ENCODE results near the gene JMJD4. TPM values are rescaled to one million over a fixed set of nuclear protein-coding genes. Genes with fewer than 3 reads are reported as not detected.

Gene JMJD4
- total RNA-seq, 1 donor from 2014 or later, result 20.6 TPM

DNA sequence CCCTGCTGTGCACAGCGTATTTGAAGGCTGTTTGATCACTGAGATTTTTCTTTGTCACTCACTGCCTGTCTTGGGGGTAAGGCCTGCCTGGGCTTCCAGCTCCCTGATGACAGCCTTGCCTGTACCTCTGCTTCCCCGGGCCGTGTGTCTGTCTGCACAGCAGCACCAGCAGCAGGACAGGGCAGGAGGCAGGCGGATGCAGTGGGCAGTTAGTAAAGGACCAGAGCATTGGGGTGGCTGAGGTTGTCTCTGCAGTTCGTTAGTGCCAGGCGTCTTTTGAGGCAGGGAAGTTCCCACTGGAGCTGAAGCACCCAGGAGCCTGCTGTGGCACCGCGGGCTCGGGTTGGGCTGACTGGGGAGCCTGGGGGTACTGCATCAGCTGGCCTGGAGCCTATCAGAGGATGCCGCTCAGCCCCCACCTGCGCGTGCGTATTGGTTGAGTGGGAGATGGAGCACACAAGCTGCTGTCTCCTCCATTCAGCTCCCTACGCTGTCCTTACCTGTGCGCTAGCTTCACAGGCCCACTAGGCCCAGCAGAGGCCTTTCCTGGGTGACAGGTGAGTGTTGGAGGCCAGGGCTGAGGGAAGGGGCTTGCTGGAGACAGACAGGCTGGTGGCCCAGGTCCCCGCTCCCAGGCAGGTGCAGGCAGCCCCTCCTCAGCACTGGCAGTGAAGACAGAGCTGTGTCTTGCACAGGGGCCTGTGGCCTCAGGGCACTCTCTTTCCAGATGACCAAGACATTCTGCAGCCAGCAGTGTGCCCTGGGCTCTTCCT is 28.3 kb upstream of the JMJD4 start:
- Mint-ChIP-seq H3K27ac (peak overlapping the region; percentile 73), H3K9me3 (no peaks in the 10 kb centered on the region), H3K36me3 (peaks cover 19% of the 10 kb centered on the region), H3K27me3 (ENCODE audit: low read depth) (no peaks in the 10 kb centered on the region), H3K4me3 (no peak overlapping the region), H3K4me1 (peaks cover 19% of the 10 kb centered on the region)
- TF ChIP-seq, protein P1, sequence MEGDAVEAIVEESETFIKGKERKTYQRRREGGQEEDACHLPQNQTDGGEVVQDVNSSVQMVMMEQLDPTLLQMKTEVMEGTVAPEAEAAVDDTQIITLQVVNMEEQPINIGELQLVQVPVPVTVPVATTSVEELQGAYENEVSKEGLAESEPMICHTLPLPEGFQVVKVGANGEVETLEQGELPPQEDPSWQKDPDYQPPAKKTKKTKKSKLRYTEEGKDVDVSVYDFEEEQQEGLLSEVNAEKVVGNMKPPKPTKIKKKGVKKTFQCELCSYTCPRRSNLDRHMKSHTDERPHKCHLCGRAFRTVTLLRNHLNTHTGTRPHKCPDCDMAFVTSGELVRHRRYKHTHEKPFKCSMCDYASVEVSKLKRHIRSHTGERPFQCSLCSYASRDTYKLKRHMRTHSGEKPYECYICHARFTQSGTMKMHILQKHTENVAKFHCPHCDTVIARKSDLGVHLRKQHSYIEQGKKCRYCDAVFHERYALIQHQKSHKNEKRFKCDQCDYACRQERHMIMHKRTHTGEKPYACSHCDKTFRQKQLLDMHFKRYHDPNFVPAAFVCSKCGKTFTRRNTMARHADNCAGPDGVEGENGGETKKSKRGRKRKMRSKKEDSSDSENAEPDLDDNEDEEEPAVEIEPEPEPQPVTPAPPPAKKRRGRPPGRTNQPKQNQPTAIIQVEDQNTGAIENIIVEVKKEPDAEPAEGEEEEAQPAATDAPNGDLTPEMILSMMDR (IDR thresholded peaks at IDR 0.05; ENCODE audit: unreplicated experiment), result no peak
- no peak for DNase-seq (ENCODE audit: low spot score in 2 of 2, unreplicated experiment in 2 of 2)

DNA sequence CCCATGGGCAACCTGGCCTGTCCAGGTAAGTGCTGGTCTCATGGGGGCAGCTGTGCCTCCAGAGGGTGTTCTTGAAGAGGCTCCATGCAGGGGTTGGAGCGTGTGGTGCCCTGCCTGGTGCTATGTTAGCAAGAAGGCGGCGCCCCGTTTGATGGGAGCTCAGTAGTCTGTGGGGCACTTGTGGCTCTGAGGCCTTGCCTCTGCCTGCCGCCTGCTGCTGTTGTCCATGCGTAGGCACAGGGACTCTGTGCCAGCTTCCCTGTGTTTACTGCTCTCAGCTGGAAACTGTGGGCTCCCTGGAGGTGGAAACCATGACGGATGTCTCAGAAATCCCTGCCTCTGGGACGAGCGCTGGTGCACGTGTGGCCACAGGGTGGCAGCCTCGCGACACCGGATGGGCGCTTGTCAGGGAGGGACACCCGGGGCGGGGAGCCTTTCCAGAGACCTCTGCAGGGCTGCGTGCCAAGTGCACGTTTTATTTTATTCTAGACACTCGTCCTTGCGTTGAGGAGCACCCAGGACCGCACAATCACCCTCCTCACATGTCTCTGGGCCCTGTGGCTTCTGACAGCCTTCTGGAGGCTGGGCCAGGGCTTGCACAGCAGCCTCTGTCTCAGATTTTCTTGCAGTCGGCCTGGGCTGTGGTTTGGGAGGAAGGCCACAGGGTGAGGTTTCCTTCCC is 27.3 kb upstream of the JMJD4 start:
- TF ChIP-seq, protein P1 (IDR thresholded peaks at IDR 0.05; ENCODE audit: unreplicated experiment), result peak; percentile 89
- H3K36me3 Mint-ChIP-seq, result peaks cover 13% of the 10 kb centered on the region
- H3K4me3 Mint-ChIP-seq, result no peak overlapping the region
- DNase-seq (ENCODE audit: low spot score in 2 of 2, unreplicated experiment in 2 of 2), result peak; percentile 80 to 89
- H3K27me3 Mint-ChIP-seq (ENCODE audit: low read depth), result no peaks in the 10 kb centered on the region
- peaks cover 26% of the 10 kb centered on the region for H3K4me1 Mint-ChIP-seq
- H3K9me3 Mint-ChIP-seq, result no peaks in the 10 kb centered on the region
- no peak overlapping the region for H3K27ac Mint-ChIP-seq

DNA sequence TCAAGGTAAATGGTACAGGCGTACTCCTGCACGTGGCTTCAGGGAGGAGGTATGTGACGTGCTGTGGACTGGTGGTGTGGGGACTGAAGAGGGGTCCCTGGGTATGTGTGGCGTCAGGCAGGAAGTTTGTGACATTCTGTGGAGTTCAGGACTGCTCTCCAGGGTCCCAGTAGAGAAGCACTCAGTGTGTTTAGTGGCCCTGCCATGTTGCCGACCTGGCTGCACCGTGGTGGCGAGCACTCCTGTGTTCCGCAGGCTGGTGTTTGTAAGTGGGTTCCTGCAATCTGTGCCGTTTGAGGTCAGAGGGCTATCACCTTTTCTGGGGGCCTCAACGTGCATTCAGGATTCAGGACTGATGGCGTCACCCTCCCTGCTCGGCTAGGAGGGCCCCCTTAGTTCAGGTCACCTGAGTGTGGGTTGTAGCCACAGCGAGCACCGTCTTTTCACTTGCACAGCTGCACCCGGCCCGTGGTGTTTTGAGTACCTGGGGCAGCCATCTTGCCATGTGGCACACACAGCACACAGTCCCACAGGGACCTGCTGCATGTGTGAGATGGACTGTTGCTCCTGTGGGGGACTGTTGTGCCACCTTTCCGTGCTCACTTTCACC is 26.6 kb upstream of the JMJD4 start:
- TF ChIP-seq, protein P1 (IDR thresholded peaks at IDR 0.05; ENCODE audit: unreplicated experiment), result no peak
- peaks cover 26% of the 10 kb centered on the region for H3K4me1 Mint-ChIP-seq
- H3K27ac Mint-ChIP-seq, result no peak overlapping the region
- no peaks in the 10 kb centered on the region for H3K9me3 Mint-ChIP-seq
- H3K4me3 Mint-ChIP-seq, result no peak overlapping the region
- no peaks in the 10 kb centered on the region for H3K27me3 Mint-ChIP-seq (ENCODE audit: low read depth)
- DNase-seq (ENCODE audit: low spot score in 2 of 2, unreplicated experiment in 2 of 2), result no peak
- peaks cover 9% of the 10 kb centered on the region for H3K36me3 Mint-ChIP-seq

DNA sequence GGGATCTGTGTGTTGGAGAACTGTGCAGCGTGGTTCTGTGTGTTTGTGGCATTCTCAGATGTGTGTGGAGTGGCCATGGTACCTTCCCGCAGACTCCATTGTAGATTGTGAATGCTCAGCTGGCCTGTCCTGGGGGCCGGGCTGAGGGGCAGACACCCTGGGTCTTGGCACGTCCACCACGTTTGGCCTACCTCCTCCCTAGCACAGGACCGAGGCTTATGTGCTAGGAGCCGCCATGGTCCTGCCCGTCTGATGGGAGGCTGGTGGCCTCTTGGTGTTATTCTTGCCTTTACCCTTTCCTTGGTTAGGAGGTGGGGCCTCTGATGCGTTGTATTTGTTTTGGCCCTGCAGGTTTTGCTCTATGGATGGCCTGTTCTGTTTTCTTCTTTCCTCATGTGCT is 25.3 kb upstream of the JMJD4 start:
- no peaks in the 10 kb centered on the region for H3K9me3 Mint-ChIP-seq
- TF ChIP-seq, protein P1 (IDR thresholded peaks at IDR 0.05; ENCODE audit: unreplicated experiment), result no peak
- peaks cover 26% of the 10 kb centered on the region for H3K4me1 Mint-ChIP-seq
- peaks cover 9% of the 10 kb centered on the region for H3K36me3 Mint-ChIP-seq
- no peaks in the 10 kb centered on the region for H3K27me3 Mint-ChIP-seq (ENCODE audit: low read depth)
- H3K27ac Mint-ChIP-seq, result no peak overlapping the region
- H3K4me3 Mint-ChIP-seq, result no peak overlapping the region
- DNase-seq (ENCODE audit: low spot score in 2 of 2, unreplicated experiment in 2 of 2), result no peak

DNA sequence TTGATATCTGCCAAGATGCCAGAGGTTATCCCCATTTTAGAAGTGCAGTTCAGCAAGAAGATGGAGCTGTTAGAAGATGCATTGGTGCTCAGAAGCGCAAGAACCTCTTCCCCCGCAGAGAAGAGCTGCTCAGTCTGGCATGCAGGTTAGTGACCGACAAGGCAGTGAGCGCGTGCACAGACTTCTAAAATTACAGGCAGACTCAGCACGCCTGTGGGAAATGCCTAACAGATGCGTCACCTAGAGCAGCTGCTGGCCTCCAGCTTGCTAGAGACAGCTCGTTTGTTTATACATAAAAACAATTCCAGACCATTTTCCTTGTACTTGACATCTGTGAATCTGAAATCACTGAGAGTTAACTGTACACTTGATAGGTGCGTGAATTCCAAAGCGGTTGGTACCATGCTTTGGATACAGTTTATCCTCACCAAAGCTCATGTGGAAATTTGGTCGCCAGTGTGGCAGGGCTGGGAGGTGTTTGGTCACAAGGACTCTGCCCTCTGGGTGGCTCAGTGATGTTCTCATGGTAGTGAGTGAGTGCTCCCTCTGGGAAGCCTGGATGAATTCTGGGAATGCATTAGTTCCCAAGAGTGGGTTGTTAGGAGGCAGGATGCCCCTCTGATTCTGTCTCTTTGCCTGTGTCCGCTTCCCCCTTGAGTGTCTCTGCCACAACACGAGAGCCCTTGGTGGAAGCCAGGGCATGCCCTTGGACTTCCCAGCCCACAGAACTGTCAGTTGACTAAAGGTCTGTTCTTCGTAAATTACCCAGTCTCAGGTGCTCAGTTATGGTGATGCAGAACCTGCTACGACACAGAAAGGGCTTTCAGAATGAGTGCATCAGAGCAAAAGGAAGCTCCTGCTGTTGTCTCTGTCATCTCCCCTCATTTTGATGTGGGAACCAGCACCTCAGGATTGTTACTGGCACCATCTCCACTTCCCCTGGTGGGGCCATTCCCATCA is 24.5 kb upstream of the JMJD4 start:
- Mint-ChIP-seq H3K36me3 (peaks cover 9% of the 10 kb centered on the region), H3K27ac (no peak overlapping the region), H3K9me3 (no peaks in the 10 kb centered on the region), H3K4me3 (no peak overlapping the region), H3K4me1 (peaks cover 26% of the 10 kb centered on the region), H3K27me3 (ENCODE audit: low read depth) (no peaks in the 10 kb centered on the region)
- TF ChIP-seq, protein P1 (IDR thresholded peaks at IDR 0.05; ENCODE audit: unreplicated experiment), result no peak
- no peak for DNase-seq (ENCODE audit: low spot score in 2 of 2, unreplicated experiment in 2 of 2)
